22Rv1 (cell line): ENCODE results near the gene COL25A1.
"Not testable (repeated sequence)": the region's sequence is repeated elsewhere in the genome, so short reads cannot be mapped to it uniquely, and the experiment has no call there.

Source experiments
- H3K27ac ChIP-seq: fragments of 450-650 bp; 2 replicates; pipeline ENCODE4 v1.5.1; 2017
- CTCF ChIP-seq: fragments of 450-650 bp; IDR thresholded peaks from 2 replicates; pipeline ENCODE4 v1.5.1; 2017; ENCODE audit warnings: mild to moderate bottlenecking
- ZFX ChIP-seq: fragments of 450-650 bp; IDR thresholded peaks from 2 replicates; pipeline ENCODE4 v1.6.1; 2017; ENCODE audit warnings: antibody characterized with exemption, borderline replicate concordance

COL25A1 gene

GRCh38 chr4:108878806-108879205, 423.7 kb downstream of the COL25A1 start:
- no peak overlapping the region for H3K27ac ChIP-seq
- TF ChIP-seq CTCF = no peak
- no peak for TF ChIP-seq ZFX

GRCh38 chr4:108877821-108878220, 424.6 kb downstream of the COL25A1 start:
- no peak overlapping the region for H3K27ac ChIP-seq
- TF ChIP-seq CTCF = no peak
- TF ChIP-seq ZFX = no peak

DNA sequence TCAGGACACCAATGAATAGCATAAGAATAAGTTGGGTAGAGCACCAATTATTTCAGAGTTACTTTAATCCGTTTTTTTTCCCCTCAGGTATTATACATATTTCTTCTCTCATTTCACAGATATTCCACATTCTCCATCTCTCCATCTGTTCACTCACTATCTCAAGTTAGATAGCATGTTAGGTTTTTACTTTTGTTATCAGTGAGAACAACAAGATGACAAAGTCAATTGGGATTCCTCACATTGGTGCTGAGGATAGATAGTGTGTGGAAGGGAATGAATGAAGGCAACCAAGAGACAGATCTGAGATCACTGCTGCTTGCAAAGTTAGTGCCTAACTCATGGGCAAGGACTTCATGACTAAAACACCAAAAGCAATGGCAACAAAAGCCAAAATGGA, 427.7 kb downstream of the COL25A1 start:
- H3K27ac ChIP-seq = no peak overlapping the region
- no peak for TF ChIP-seq CTCF
- TF ChIP-seq ZFX = no peak

DNA sequence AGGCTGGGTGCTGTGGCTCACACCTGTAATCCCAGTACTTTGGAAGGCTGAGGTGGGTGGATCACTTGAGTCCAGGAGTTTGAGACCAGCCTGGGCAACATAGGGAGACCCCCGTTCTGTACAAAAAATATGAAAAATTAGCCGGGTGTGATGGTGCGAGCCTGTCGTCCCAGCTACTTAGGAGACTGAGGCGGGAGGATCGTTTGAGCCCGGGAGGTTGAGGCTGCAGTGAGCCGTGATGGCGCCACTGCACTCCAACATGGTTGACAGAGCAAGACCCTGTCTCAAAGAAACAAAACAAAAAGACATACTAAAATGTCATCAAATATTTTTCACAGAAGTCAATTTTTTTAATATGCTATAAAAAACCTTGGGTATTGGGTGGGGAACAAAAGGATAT, 432.5 kb downstream of the COL25A1 start:
- H3K27ac ChIP-seq = not testable (repeated sequence)

GRCh38 chr4:108868606-108869227, 433.7 kb downstream of the COL25A1 start:
- H3K27ac ChIP-seq = no peak overlapping the region
- TF ChIP-seq ZFX (no peak), CTCF (no peak)

DNA sequence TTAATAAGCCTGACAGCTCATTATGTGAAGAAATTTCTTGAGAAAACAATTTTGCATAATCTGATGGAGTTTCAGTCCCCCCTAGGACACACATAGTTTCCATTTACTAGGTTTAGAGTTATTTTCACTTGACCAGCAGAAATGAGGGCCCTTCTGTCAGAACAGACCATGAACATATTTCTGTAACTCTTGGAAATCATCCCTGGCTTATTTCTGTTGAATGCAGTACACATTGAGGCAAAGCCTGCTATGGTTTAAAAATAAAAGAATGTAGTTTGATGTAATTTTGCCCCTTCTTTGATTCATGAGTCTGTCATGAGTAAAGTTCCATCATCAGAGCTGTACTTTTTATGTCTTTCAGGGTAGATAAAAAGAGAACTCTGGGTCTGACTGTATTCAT, 435.0 kb downstream of the COL25A1 start:
- TF ChIP-seq CTCF (no peak), ZFX (no peak)

DNA sequence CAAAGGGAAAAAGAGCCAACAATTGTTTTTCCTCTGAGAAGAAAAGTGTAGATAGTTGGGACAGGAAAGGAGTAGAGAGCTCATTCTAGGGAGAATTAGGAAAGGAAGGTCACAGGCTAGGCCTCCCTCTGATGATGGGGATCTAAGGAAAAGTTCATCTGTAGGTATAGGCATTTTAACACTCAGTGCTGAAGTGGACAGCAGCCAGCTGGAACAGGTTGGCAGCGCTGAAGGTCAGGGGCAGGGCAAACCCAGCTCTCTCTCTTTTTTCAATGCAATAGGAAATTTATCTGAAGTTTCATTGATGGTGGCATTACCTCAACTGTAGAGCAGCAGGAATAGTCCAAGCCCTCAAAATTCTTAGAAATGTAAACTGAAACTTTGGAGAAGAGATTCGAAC, 441.1 kb downstream of the COL25A1 start:
- TF ChIP-seq CTCF (no peak), ZFX (no peak)

More for the DNA sequence above, 435.0 kb downstream of the COL25A1 start:
- no peak overlapping the region for H3K27ac ChIP-seq

GRCh38 chr4:108854786-108855185, 447.7 kb downstream of the COL25A1 start:
- TF ChIP-seq ZFX (no peak), CTCF (no peak)
- H3K27ac ChIP-seq = no peak overlapping the region

More for the DNA sequence above, 441.1 kb downstream of the COL25A1 start:
- no peak overlapping the region for H3K27ac ChIP-seq
